Activated T-helper 1 cell treated with anti-CD3 and anti-CD28 coated beads, Interleukin-12 subunit alpha, Interleukin-12 subunit beta, Interleukin-2, Interleukin-4 antibody, amounts not matched to agents 30 ng/mL and 10 ng/mL and 1 ng/mL, durations not matched to agents 14 hours and 24 hours and 36 hours (primary cell): ENCODE data around the gene GRID2. TPM values are rescaled to one million over a fixed set of nuclear protein-coding genes. Genes with fewer than 3 reads are reported as not detected.

Source experiments
- DNase-seq: peaks from one replicate; pipeline ENCODE4 v3.0.0; 2021; ENCODE audit warnings: low spot score
- H3K27ac Mint-ChIP-seq: one replicate; pipeline ENCODE4 v1.8.0; 2021; ENCODE audit warnings: mild to moderate bottlenecking, mixed read lengths
- H3K27me3 Mint-ChIP-seq: one replicate; pipeline ENCODE4 v1.8.0; 2022; ENCODE audit warnings: mild to moderate bottlenecking, moderate library complexity, mixed read lengths; ENCODE audit not compliant: insufficient read depth
- H3K36me3 Mint-ChIP-seq: one replicate; pipeline ENCODE4 v1.8.0; 2021; ENCODE audit warnings: low read depth, mixed read lengths
- H3K4me1 Mint-ChIP-seq: one replicate; pipeline ENCODE4 v1.8.0; 2021; ENCODE audit warnings: low read depth, mixed read lengths
- H3K4me3 Mint-ChIP-seq: one replicate; pipeline ENCODE4 v1.8.0; 2021; ENCODE audit warnings: mild to moderate bottlenecking, moderate library complexity, mixed read lengths
- H3K9me3 Mint-ChIP-seq: one replicate; pipeline ENCODE4 v1.8.0; 2021; ENCODE audit warnings: mixed read lengths
- intact Hi-C: fragments of 100-400 bp; cut with micrococcal nuclease; formaldehyde crosslinking; loops from one replicate; pipeline ENCODE4 v1.15.1; 2024
- total RNA-seq: library from RNA; stranded (reverse); gene quantifications from 2 replicates; pipeline ENCODE4 v1.2.3, GENCODE V29; 2022

Gene GRID2
- total RNA-seq, 1 donor from 2014 or later = not detected

GRCh38 chr4:93147524-93148212 is 843.9 kb downstream of the GRID2 start:
- Mint-ChIP-seq H3K36me3 (no peaks in the 10 kb centered on the region), H3K27ac (no peak overlapping the region), H3K9me3 (no peaks in the 10 kb centered on the region), H3K27me3 (no peaks in the 10 kb centered on the region), H3K4me1 (no peaks in the 10 kb centered on the region), H3K4me3 (no peak overlapping the region)
- intact Hi-C loops = no loop called here
- DNase-seq = no peak

GRCh38 chr4:93152491-93152890 is 848.7 kb downstream of the GRID2 start:
- Mint-ChIP-seq H3K9me3 (no peaks in the 10 kb centered on the region), H3K36me3 (no peaks in the 10 kb centered on the region), H3K4me3 (no peak overlapping the region), H3K27me3 (no peaks in the 10 kb centered on the region), H3K27ac (no peak overlapping the region), H3K4me1 (no peaks in the 10 kb centered on the region)
- intact Hi-C loops = no loop called here
- DNase-seq = no peak

GRCh38 chr4:93157986-93158385 is 854.2 kb downstream of the GRID2 start:
- no peaks in the 10 kb centered on the region for H3K36me3 Mint-ChIP-seq
- intact Hi-C loops = no loop called here
- no peaks in the 10 kb centered on the region for H3K9me3 Mint-ChIP-seq
- H3K27me3 Mint-ChIP-seq = no peaks in the 10 kb centered on the region
- H3K4me3 Mint-ChIP-seq = no peak overlapping the region
- H3K4me1 Mint-ChIP-seq = no peaks in the 10 kb centered on the region
- no peak overlapping the region for H3K27ac Mint-ChIP-seq
- DNase-seq = no peak

- Mint-ChIP-seq H3K27ac (no peak overlapping the region), H3K4me3 (no peak overlapping the region), H3K4me1 (no peaks in the 10 kb centered on the region), H3K27me3 (no peaks in the 10 kb centered on the region), H3K36me3 (no peaks in the 10 kb centered on the region), H3K9me3 (no peaks in the 10 kb centered on the region)
- DNase-seq = no peak
- intact Hi-C loops = no loop called here
Observed at GRCh38 chr4:93168053-93168452, 864.3 kb downstream of the GRID2 start.

GRCh38 chr4:93169966-93170365 is 866.2 kb downstream of the GRID2 start:
- H3K36me3 Mint-ChIP-seq = no peaks in the 10 kb centered on the region

GRCh38 chr4:93174598-93174997 is 870.8 kb downstream of the GRID2 start:
- H3K27me3 Mint-ChIP-seq = no peaks in the 10 kb centered on the region
- H3K36me3 Mint-ChIP-seq = no peaks in the 10 kb centered on the region
- H3K4me3 Mint-ChIP-seq = no peak overlapping the region
- no peak overlapping the region for H3K27ac Mint-ChIP-seq
- intact Hi-C loops = no loop called here
- no peaks in the 10 kb centered on the region for H3K4me1 Mint-ChIP-seq
- no peaks in the 10 kb centered on the region for H3K9me3 Mint-ChIP-seq
- DNase-seq = no peak

More at GRCh38 chr4:93169966-93170365, 866.2 kb downstream of the GRID2 start:
- H3K4me1 Mint-ChIP-seq = no peaks in the 10 kb centered on the region
- H3K9me3 Mint-ChIP-seq = no peaks in the 10 kb centered on the region
- intact Hi-C loops = no loop called here
- H3K27me3 Mint-ChIP-seq = no peaks in the 10 kb centered on the region
- DNase-seq = no peak
- H3K27ac Mint-ChIP-seq = no peak overlapping the region
- no peak overlapping the region for H3K4me3 Mint-ChIP-seq

GRCh38 chr4:93178279-93178678 is 874.5 kb downstream of the GRID2 start:
- Mint-ChIP-seq H3K27ac (no peak overlapping the region), H3K27me3 (no peaks in the 10 kb centered on the region), H3K9me3 (no peaks in the 10 kb centered on the region), H3K4me3 (no peak overlapping the region), H3K4me1 (no peaks in the 10 kb centered on the region), H3K36me3 (no peaks in the 10 kb centered on the region)
- intact Hi-C loops = no loop called here
- no peak for DNase-seq

GRCh38 chr4:93179044-93179443 is 875.3 kb downstream of the GRID2 start:
- DNase-seq = no peak
- intact Hi-C loops = no loop called here
- no peaks in the 10 kb centered on the region for H3K27me3 Mint-ChIP-seq
- no peak overlapping the region for H3K4me3 Mint-ChIP-seq
- no peaks in the 10 kb centered on the region for H3K36me3 Mint-ChIP-seq
- H3K4me1 Mint-ChIP-seq = no peaks in the 10 kb centered on the region
- no peaks in the 10 kb centered on the region for H3K9me3 Mint-ChIP-seq
- H3K27ac Mint-ChIP-seq = no peak overlapping the region

GRCh38 chr4:93182722-93183121 is 879.0 kb downstream of the GRID2 start:
- Mint-ChIP-seq H3K27ac (no peak overlapping the region), H3K4me3 (no peak overlapping the region), H3K4me1 (no peaks in the 10 kb centered on the region), H3K9me3 (no peaks in the 10 kb centered on the region), H3K27me3 (no peaks in the 10 kb centered on the region), H3K36me3 (no peaks in the 10 kb centered on the region)
- intact Hi-C loops = no loop called here
- DNase-seq = no peak

- H3K36me3 Mint-ChIP-seq = no peaks in the 10 kb centered on the region
- DNase-seq = no peak
- H3K27me3 Mint-ChIP-seq = no peaks in the 10 kb centered on the region
- H3K9me3 Mint-ChIP-seq = no peaks in the 10 kb centered on the region
- H3K4me1 Mint-ChIP-seq = no peaks in the 10 kb centered on the region
- no peak overlapping the region for H3K27ac Mint-ChIP-seq
- no peak overlapping the region for H3K4me3 Mint-ChIP-seq
- intact Hi-C loops = no loop called here
Observed at GRCh38 chr4:93183576-93183975, 879.8 kb downstream of the GRID2 start.

GRCh38 chr4:93184053-93184452 is 880.3 kb downstream of the GRID2 start:
- Mint-ChIP-seq H3K27ac (no peak overlapping the region), H3K4me1 (no peaks in the 10 kb centered on the region), H3K9me3 (no peaks in the 10 kb centered on the region), H3K4me3 (no peak overlapping the region), H3K27me3 (no peaks in the 10 kb centered on the region), H3K36me3 (no peaks in the 10 kb centered on the region)
- intact Hi-C loops = no loop called here
- no peak for DNase-seq

- Mint-ChIP-seq H3K9me3 (no peaks in the 10 kb centered on the region), H3K4me3 (no peak overlapping the region), H3K36me3 (no peaks in the 10 kb centered on the region), H3K27me3 (no peaks in the 10 kb centered on the region), H3K27ac (no peak overlapping the region), H3K4me1 (no peaks in the 10 kb centered on the region)
- no peak for DNase-seq
- intact Hi-C loops = no loop called here
Observed at GRCh38 chr4:93186846-93187245, 883.1 kb downstream of the GRID2 start.

GRCh38 chr4:93187466-93187865 is 883.7 kb downstream of the GRID2 start:
- Mint-ChIP-seq H3K36me3 (no peaks in the 10 kb centered on the region), H3K27ac (no peak overlapping the region)
- DNase-seq = no peak

GRCh38 chr4:93187892-93188291 is 884.1 kb downstream of the GRID2 start:
- no peak for DNase-seq
- no peak overlapping the region for H3K4me3 Mint-ChIP-seq
- intact Hi-C loops = no loop called here
- no peaks in the 10 kb centered on the region for H3K9me3 Mint-ChIP-seq
- no peaks in the 10 kb centered on the region for H3K36me3 Mint-ChIP-seq
- H3K27ac Mint-ChIP-seq = no peak overlapping the region
- no peaks in the 10 kb centered on the region for H3K4me1 Mint-ChIP-seq
- H3K27me3 Mint-ChIP-seq = no peaks in the 10 kb centered on the region

More at GRCh38 chr4:93187466-93187865, 883.7 kb downstream of the GRID2 start:
- H3K9me3 Mint-ChIP-seq = no peaks in the 10 kb centered on the region
- no peaks in the 10 kb centered on the region for H3K4me1 Mint-ChIP-seq
- no peak overlapping the region for H3K4me3 Mint-ChIP-seq
- intact Hi-C loops = no loop called here
- H3K27me3 Mint-ChIP-seq = no peaks in the 10 kb centered on the region
